Measurements from ENCODE around the gene TUBA3D. TPM values are rescaled to one million over a fixed set of nuclear protein-coding genes. Genes with fewer than 3 reads are reported as not detected.
"Not testable (repeated sequence)": the region's sequence is repeated elsewhere in the genome, so short reads cannot be mapped to it uniquely, and the experiment has no call there.

TUBA3D gene
- not detected for total RNA-seq

GRCh38 chr2:131475831-131476230, at the start of gene TUBA3D:
TUBA3D (plus strand) TSS chr2:131476119; CDS start chr2:131476200, 81 bp downstream.
- no peak for DNase-seq (ENCODE audit: low spot score)

- no peak for DNase-seq (ENCODE audit: low spot score)
These were observed 49.2 kb upstream of the TUBA3D start for GRCh38 chr2:131426727-131427126.

GRCh38 chr2:131431336-131431735, 44.6 kb upstream of the TUBA3D start:
- DNase-seq (ENCODE audit: low spot score), result no peak

GRCh38 chr2:131440742-131441468, 35.0 kb upstream of the TUBA3D start:
- DNase-seq (ENCODE audit: low spot score), result not testable (repeated sequence)

GRCh38 chr2:131444736-131445514, 31.0 kb upstream of the TUBA3D start:
- not testable (repeated sequence) for DNase-seq (ENCODE audit: low spot score)

- not testable (repeated sequence) for DNase-seq (ENCODE audit: low spot score)
These were observed 30.5 kb upstream of the TUBA3D start for GRCh38 chr2:131445515-131445797.

GRCh38 chr2:131445896-131446295, 30.0 kb upstream of the TUBA3D start:
- no peak for DNase-seq (ENCODE audit: low spot score)

GRCh38 chr2:131447981-131448380, 27.9 kb upstream of the TUBA3D start:
- DNase-seq (ENCODE audit: low spot score), result not testable (repeated sequence)

- not testable (repeated sequence) for DNase-seq (ENCODE audit: low spot score)
These were observed 24.5 kb upstream of the TUBA3D start for GRCh38 chr2:131451265-131451949.

GRCh38 chr2:131454914-131455313, 21.0 kb upstream of the TUBA3D start:
- not testable (repeated sequence) for DNase-seq (ENCODE audit: low spot score)

GRCh38 chr2:131467722-131468121, 8.2 kb upstream of the TUBA3D start:
- DNase-seq (ENCODE audit: low spot score), result not testable (repeated sequence)

GRCh38 chr2:131470944-131471343, 5.0 kb upstream of the TUBA3D start:
- not testable (repeated sequence) for DNase-seq (ENCODE audit: low spot score)

- DNase-seq (ENCODE audit: low spot score), result not testable (repeated sequence)
These were observed 4.3 kb upstream of the TUBA3D start for GRCh38 chr2:131471624-131472023.

GRCh38 chr2:131473266-131473665, 2.7 kb upstream of the TUBA3D start:
- not testable (repeated sequence) for DNase-seq (ENCODE audit: low spot score)

- DNase-seq (ENCODE audit: low spot score), result not testable (repeated sequence)
These were observed 444 bp downstream of the TUBA3D start for GRCh38 chr2:131476363-131476762.

- DNase-seq (ENCODE audit: low spot score), result not testable (repeated sequence)
These were observed 1.3 kb downstream of the TUBA3D start for GRCh38 chr2:131477227-131477626.

GRCh38 chr2:131478074-131478849, 2.3 kb downstream of the TUBA3D start:
- not testable (repeated sequence) for DNase-seq (ENCODE audit: low spot score)

GRCh38 chr2:131478850-131479461, 3.0 kb downstream of the TUBA3D start:
- not testable (repeated sequence) for DNase-seq (ENCODE audit: low spot score)

- DNase-seq (ENCODE audit: low spot score), result not testable (repeated sequence)
These were observed 4.4 kb downstream of the TUBA3D start for GRCh38 chr2:131480351-131480750.

- not testable (repeated sequence) for DNase-seq (ENCODE audit: low spot score)
These were observed 6.7 kb downstream of the TUBA3D start for GRCh38 chr2:131482506-131483155.
